Smooth muscle cell (in vitro differentiated cells): Measurements from ENCODE around the gene RRM2. TPM values are rescaled to one million over a fixed set of nuclear protein-coding genes. Genes with fewer than 3 reads are reported as not detected.

Experiments used
- DNase-seq: peaks from one replicate; lab custom pipeline; 2025; ENCODE audit not compliant: unreplicated experiment; lab: John Stamatoyannopoulos, UW
- H2AFZ ChIP-seq: fragments of 200-600 bp; sonication (generic); 2 replicates; pipeline ENCODE4 v1.6.0; 2016; ENCODE audit warnings: antibody characterized with exemption, low read depth, mild to moderate bottlenecking
- H3F3A ChIP-seq: fragments of 200-600 bp; sonication (generic); 2 replicates; pipeline ENCODE4 v1.6.0; 2017; ENCODE audit warnings: antibody characterized with exemption, low read depth
- H3K27ac ChIP-seq: fragments of 200-600 bp; sonication (generic); 2 replicates; pipeline ENCODE4 v1.5.1; 2016; ENCODE audit warnings: low read depth, mild to moderate bottlenecking
- H3K27me3 ChIP-seq: fragments of 200-600 bp; sonication (generic); 2 replicates; pipeline ENCODE4 v1.6.1; 2016; ENCODE audit warnings: low read depth, mild to moderate bottlenecking
- H3K36me3 ChIP-seq: fragments of 200-600 bp; sonication (generic); 2 replicates; pipeline ENCODE4 v1.5.1; 2016; ENCODE audit warnings: low read depth
- H3K4me1 ChIP-seq: fragments of 200-600 bp; sonication (generic); 2 replicates; pipeline ENCODE4 v1.5.1; 2016; ENCODE audit warnings: low read depth
- H3K4me2 ChIP-seq: fragments of 200-600 bp; sonication (generic); 2 replicates; pipeline ENCODE4 v1.6.0; 2016; ENCODE audit warnings: mild to moderate bottlenecking
- H3K4me3 ChIP-seq: fragments of 200-600 bp; sonication (generic); 2 replicates; pipeline ENCODE4 v1.5.1; 2016; ENCODE audit warnings: mild to moderate bottlenecking
- H3K79me2 ChIP-seq: fragments of 200-600 bp; sonication (generic); 2 replicates; pipeline ENCODE4 v1.6.0; 2016; ENCODE audit warnings: low read depth, mild to moderate bottlenecking
- H3K9ac ChIP-seq: fragments of 200-600 bp; sonication (generic); 2 replicates; pipeline ENCODE4 v1.6.0; 2016; ENCODE audit warnings: low read depth
- H3K9me3 ChIP-seq: fragments of 200-600 bp; sonication (generic); replicated peaks from 2 replicates; pipeline ENCODE4 v1.5.1; 2016; ENCODE audit warnings: low read depth
- H4K20me1 ChIP-seq: fragments of 200-600 bp; sonication (generic); 2 replicates; pipeline ENCODE4 v1.6.0; 2016; ENCODE audit warnings: low read depth
- WGBS: methylation state at CpG from one replicate; pipeline ENCODE4 v1.1.7; 2016; ENCODE audit warnings: low lambda C conversion rate; 5-methylcytosine and 5-hydroxymethylcytosine counted together
- polyA plus RNA-seq: library from polyadenylated mRNA; unstranded; fragments of >200 nt; fragmentation: Nextera tagmentation; extraction: Ambion mirVana; gene quantifications from 2 replicates; pipeline ENCODE4 v1.2.1, GENCODE V29; 2016
- total RNA-seq: library from RNA; depleted of rRNA; stranded (reverse); fragments of >200 nt; gene quantifications from 2 replicates; pipeline ENCODE4 v1.2.3, GENCODE V29; 2014
- TF ChIP-seq, protein P1 (sequence below): fragments of 200-600 bp; sonication (generic); IDR thresholded peaks from 2 replicates; pipeline ENCODE4 v1.5.1; 2017; ENCODE audit warnings: borderline replicate concordance, mild to moderate bottlenecking, antibody characterized with exemption; ENCODE audit not compliant: insufficient read depth, poor library complexity, severe bottlenecking

RRM2 gene
- total and polyA plus RNA-seq, 2 experiments from 2014 or later, result 22.7 to 102 TPM

DNA sequence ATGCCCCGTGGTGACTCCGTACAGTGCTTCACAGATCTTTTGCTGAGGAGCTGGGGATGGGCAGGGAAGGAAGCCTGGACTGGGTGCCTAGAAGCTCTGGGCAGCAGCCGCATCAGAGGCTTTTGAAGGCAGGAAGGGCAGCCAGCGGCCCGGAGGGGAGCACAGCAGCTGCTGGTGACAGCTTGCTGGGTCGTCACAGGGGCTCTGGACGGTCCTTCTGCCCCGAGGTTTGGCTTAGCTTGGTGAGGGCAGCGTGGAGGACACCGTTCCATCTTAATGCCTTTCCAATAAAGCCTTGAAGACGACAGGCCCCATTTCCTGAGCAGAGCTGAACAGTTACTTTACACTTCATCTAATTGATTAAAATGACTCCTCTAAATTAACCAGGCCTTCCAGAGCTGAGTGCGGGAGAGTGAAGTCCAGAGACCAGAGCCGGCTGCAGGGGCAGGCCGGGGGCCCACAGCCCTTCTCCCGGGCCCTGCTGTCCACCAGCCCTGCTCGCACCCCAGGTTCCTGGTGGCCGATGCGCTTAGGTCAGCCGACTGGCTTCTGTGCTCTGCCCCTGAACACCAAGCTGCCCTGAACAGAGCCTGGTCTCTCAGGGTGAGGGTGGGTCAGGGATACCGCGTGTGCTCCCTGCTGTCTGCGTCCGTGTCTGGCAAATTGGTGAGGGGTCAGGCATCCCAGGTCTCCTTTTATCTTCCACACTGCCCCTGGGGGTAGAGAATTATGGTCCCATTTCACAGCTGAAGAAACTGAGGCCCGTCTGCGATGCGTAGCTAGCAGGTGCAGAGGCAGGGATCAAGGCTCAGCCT lies 43.5 kb downstream of the RRM2 start:
- Histone ChIP-seq H3K4me1 (peaks cover 16% of the 10 kb centered on the region), H3K9ac (no peak overlapping the region), H3K4me3 (no peak overlapping the region), H3K9me3 (no peaks in the 10 kb centered on the region), H3K79me2 (no peaks in the 10 kb centered on the region), H3K4me2 (no peak overlapping the region), H3F3A (no peaks in the 10 kb centered on the region), H3K36me3 (no peaks in the 10 kb centered on the region), H3K27ac (no peak overlapping the region), H4K20me1 (no peaks in the 10 kb centered on the region), H2AFZ (no peak overlapping the region), H3K27me3 (no peaks in the 10 kb centered on the region)
- TF ChIP-seq, protein P1, sequence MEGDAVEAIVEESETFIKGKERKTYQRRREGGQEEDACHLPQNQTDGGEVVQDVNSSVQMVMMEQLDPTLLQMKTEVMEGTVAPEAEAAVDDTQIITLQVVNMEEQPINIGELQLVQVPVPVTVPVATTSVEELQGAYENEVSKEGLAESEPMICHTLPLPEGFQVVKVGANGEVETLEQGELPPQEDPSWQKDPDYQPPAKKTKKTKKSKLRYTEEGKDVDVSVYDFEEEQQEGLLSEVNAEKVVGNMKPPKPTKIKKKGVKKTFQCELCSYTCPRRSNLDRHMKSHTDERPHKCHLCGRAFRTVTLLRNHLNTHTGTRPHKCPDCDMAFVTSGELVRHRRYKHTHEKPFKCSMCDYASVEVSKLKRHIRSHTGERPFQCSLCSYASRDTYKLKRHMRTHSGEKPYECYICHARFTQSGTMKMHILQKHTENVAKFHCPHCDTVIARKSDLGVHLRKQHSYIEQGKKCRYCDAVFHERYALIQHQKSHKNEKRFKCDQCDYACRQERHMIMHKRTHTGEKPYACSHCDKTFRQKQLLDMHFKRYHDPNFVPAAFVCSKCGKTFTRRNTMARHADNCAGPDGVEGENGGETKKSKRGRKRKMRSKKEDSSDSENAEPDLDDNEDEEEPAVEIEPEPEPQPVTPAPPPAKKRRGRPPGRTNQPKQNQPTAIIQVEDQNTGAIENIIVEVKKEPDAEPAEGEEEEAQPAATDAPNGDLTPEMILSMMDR, result no peak
- DNase-seq, result no peak
- WGBS, result 73% methylated on average over 26 of the region's 26 CpGs

DNA sequence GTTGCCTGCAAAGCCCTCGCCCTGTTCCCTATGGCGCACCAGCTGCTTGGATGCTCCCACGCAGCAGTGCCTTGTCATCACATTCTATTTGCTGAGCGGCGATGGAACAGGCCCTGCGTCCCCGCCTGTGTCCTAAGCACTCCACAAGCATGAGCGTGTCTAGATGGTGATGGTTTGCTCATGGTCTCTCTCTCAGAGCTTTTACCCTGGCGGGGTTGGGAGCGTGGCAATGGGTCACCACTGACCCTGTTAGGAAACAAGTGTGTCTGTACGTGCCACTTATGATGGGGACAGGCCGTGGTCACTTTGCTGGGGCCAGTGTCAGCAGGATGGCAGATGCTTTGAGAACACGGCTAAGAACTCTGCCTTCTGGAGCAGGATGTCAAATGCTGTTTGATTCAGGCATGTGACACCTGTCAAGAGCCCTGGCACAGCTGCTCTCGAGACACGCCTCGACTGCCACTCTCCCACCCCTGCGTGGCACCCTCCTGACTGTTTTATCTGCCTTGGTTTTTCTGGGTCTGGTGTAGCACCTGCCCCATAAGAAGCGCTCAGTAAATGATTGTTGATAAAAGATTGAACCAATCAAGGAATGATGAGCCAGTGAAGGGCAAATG lies 44.2 kb downstream of the RRM2 start:
- no peaks in the 10 kb centered on the region for H3K9me3 ChIP-seq
- no peak for DNase-seq
- 91% methylated on average over 18 of the region's 18 CpGs for WGBS
- H3K27me3 ChIP-seq, result no peaks in the 10 kb centered on the region
- TF ChIP-seq, protein P1, result no peak
- peaks cover 18% of the 10 kb centered on the region for H3K4me1 ChIP-seq
- H3K27ac ChIP-seq, result no peak overlapping the region
- no peak overlapping the region for H3K4me2 ChIP-seq
- H3K9ac ChIP-seq, result no peak overlapping the region
- H3K36me3 ChIP-seq, result no peaks in the 10 kb centered on the region
- H3K79me2 ChIP-seq, result no peaks in the 10 kb centered on the region
- H4K20me1 ChIP-seq, result no peaks in the 10 kb centered on the region
- no peaks in the 10 kb centered on the region for H3F3A ChIP-seq
- H2AFZ ChIP-seq, result no peak overlapping the region
- no peak overlapping the region for H3K4me3 ChIP-seq

GRCh38 chr2:10167316-10167715 lies 44.8 kb downstream of the RRM2 start:
- Histone ChIP-seq H3K27ac (no peak overlapping the region), H2AFZ (no peak overlapping the region), H3K4me1 (peaks cover 18% of the 10 kb centered on the region), H3K4me2 (no peak overlapping the region), H3K4me3 (no peak overlapping the region), H3K9ac (no peak overlapping the region), H3K27me3 (no peaks in the 10 kb centered on the region), H4K20me1 (no peaks in the 10 kb centered on the region), H3K79me2 (no peaks in the 10 kb centered on the region), H3K9me3 (no peaks in the 10 kb centered on the region), H3F3A (no peaks in the 10 kb centered on the region), H3K36me3 (no peaks in the 10 kb centered on the region)
- TF ChIP-seq, protein P1, result no peak
- 93% methylated on average over 9 of the region's 11 CpGs for WGBS
- DNase-seq, result no peak

GRCh38 chr2:10168221-10168620 lies 45.7 kb downstream of the RRM2 start:
- H4K20me1 ChIP-seq, result no peaks in the 10 kb centered on the region
- TF ChIP-seq, protein P1, result no peak
- no peak overlapping the region for H3K9ac ChIP-seq
- peaks cover 18% of the 10 kb centered on the region for H3K4me1 ChIP-seq
- H3K4me3 ChIP-seq, result no peak overlapping the region
- no peaks in the 10 kb centered on the region for H3K36me3 ChIP-seq
- no peak overlapping the region for H3K27ac ChIP-seq
- no peaks in the 10 kb centered on the region for H3F3A ChIP-seq
- no peak for DNase-seq
- WGBS, result 66% methylated on average over 5 of the region's 5 CpGs
- H3K27me3 ChIP-seq, result no peaks in the 10 kb centered on the region
- no peak overlapping the region for H2AFZ ChIP-seq
- no peaks in the 10 kb centered on the region for H3K79me2 ChIP-seq
- H3K4me2 ChIP-seq, result peak overlapping the region; percentile 35
- H3K9me3 ChIP-seq, result no peaks in the 10 kb centered on the region
